ENCODE measurements around the gene RPA1. TPM values are rescaled to one million over a fixed set of nuclear protein-coding genes. Genes with fewer than 3 reads are reported as not detected.

RPA1 gene
- total RNA-seq, 6 experiments from 2014 or later, result 83.2 to 111 (median 108) TPM

- DNase-seq, result no peak
- Mint-ChIP-seq H3K4me3 (no peak overlapping the region), H3K27ac (no peak overlapping the region), H3K36me3 (ENCODE audit: low read depth) (peaks cover 5% of the 10 kb centered on the region; the same call in 1 of the 2 replicates), H3K9me3 (no peaks in the 10 kb centered on the region), H3K4me1 (ENCODE audit: low read depth) (no peaks in the 10 kb centered on the region), H3K27me3 (ENCODE audit: insufficient read depth) (no peaks in the 10 kb centered on the region; the same call in 1 of the 2 replicates)
- no peak for TF ChIP-seq CTCF (IDR thresholded peaks at IDR 0.05)
These were observed 31.7 kb downstream of the RPA1 start for GRCh38 chr17:1861391-1862010.

DNA sequence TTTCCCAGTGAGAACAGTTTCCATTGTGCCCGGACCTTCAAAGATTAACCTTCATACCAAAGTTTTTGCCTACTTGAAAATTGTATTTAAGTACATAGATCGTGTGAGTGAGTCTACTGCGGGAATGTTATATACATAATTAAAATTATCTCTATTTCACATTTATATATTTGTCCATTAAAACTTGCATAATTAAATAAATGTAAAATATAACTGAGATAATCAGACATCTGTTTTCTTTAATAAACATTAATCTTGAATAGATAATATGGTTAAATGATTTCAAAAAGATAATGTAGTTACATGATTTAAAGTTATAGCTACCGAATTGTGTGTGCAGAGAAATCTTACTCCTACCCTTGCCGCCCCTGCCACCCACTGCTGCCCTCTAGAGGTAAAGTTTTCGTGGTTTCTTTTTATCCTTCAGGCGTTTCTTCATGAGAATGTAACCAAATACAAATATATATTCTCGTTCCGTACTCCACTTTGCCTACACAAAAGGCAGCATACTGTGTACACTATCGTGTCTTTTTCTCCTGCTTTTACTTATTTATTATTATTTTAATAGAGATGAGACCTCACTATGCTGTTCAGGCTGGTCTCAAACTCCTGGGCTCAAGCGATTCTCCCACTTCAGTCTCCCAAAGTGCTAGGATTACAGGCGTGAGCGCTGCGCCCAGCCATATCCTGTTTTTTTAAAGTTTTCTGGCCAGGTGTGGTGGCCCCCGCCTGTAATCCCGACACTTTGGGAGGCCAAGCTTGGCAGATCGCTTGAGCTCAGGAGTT lies 35.6 kb downstream of the RPA1 start:
- Mint-ChIP-seq H3K27ac (no peak overlapping the region), H3K36me3 (ENCODE audit: low read depth) (peaks cover 5% of the 10 kb centered on the region; the same call in 1 of the 2 replicates), H3K4me1 (ENCODE audit: low read depth) (no peaks in the 10 kb centered on the region), H3K27me3 (ENCODE audit: insufficient read depth) (no peaks in the 10 kb centered on the region; the same call in 1 of the 2 replicates), H3K4me3 (no peak overlapping the region), H3K9me3 (no peaks in the 10 kb centered on the region)
- DNase-seq, result peak; percentile 19
- peak; percentile 85 for TF ChIP-seq CTCF (IDR thresholded peaks at IDR 0.05)

DNA sequence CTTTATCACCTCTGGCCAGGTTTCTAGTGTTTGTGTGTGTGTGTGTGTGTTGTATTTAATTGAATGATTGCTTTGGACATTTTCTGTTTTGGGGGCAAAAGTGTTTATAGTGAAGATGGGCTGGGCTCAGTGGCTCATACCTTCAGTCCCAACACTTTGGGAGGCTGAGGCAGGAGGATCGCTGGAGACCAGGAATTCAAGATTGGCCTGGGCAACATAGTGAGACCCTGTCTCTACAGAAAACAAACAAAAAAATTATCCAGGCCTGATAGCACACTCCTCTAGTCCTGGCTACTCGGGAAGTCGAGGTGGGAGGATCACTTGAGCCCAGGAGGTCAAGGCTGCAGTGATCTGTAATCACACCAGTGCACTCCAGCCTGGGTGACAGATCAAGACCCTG lies 37.5 kb downstream of the RPA1 start:
- Mint-ChIP-seq H3K36me3 (ENCODE audit: low read depth) (no peaks in the 10 kb centered on the region), H3K27ac (no peak overlapping the region), H3K4me1 (ENCODE audit: low read depth) (no peaks in the 10 kb centered on the region), H3K4me3 (no peak overlapping the region), H3K9me3 (no peaks in the 10 kb centered on the region), H3K27me3 (ENCODE audit: insufficient read depth) (no peaks in the 10 kb centered on the region)
- DNase-seq, result no peak
- no peak for TF ChIP-seq CTCF (IDR thresholded peaks at IDR 0.05)

DNA sequence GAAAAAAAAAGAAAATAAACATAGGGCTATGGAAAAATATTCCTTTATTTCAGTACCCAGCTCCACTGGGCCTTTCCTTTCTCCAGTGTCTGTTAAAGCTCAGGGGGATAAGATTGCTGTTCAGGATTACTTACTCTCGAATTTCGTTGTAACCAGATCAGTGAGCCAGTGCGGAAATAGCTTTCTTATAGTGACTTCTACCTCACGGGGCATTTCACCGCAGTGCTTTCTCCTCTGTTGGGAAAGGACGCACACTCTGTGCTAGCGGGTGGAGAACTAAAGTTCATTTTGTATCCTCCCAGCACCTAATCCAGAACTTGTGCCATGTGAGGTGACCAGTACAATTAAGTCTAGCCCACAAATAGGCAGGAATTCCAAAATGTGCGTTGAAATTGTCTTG lies 38.3 kb downstream of the RPA1 start:
- TF ChIP-seq CTCF (IDR thresholded peaks at IDR 0.05), result no peak
- H3K9me3 Mint-ChIP-seq, result no peaks in the 10 kb centered on the region
- H3K4me1 Mint-ChIP-seq (ENCODE audit: low read depth), result no peaks in the 10 kb centered on the region
- peaks cover 2% of the 10 kb centered on the region; the same call in 1 of the 2 replicates for H3K36me3 Mint-ChIP-seq (ENCODE audit: low read depth)
- no peak for DNase-seq
- H3K4me3 Mint-ChIP-seq, result no peak overlapping the region
- no peaks in the 10 kb centered on the region for H3K27me3 Mint-ChIP-seq (ENCODE audit: insufficient read depth)
- no peak overlapping the region for H3K27ac Mint-ChIP-seq

DNA sequence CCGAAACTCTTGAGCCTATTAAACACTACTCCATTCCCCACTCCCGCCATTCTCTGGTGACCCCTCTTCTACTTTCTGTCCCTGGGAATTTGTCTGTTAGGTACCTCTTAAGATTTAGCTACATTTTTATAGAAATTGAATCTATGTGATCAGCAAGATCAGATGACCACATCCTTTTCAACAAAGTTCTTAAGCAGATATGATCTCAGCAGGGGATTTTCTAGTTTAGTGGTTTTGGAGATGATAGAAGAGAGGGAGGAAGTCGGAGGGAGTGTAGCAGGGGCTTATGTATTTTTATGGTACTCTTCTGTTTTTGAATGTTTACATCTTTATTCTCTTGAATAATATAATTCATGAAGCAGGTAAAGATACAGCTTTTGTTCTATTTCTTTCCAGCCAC lies 40.8 kb downstream of the RPA1 start:
- no peaks in the 10 kb centered on the region for H3K9me3 Mint-ChIP-seq
- no peak overlapping the region for H3K4me3 Mint-ChIP-seq
- H3K27ac Mint-ChIP-seq, result no peak overlapping the region
- H3K27me3 Mint-ChIP-seq (ENCODE audit: insufficient read depth), result no peaks in the 10 kb centered on the region
- H3K36me3 Mint-ChIP-seq (ENCODE audit: low read depth), result peaks cover 8% of the 10 kb centered on the region
- H3K4me1 Mint-ChIP-seq (ENCODE audit: low read depth), result no peaks in the 10 kb centered on the region
- no peak for DNase-seq
- no peak for TF ChIP-seq CTCF (IDR thresholded peaks at IDR 0.05)

Measured in HFFc6 (cell line).